Fibroblast of lung (primary cell): ENCODE data around the gene RNU4-1. TPM values are rescaled to one million over a fixed set of nuclear protein-coding genes. Genes with fewer than 3 reads are reported as not detected.

Experiments used
- DNase-seq, 2 donors: peaks; one replicate each; pipeline versions ENCODE4 v3.0.0 to v3.0.0-alpha.2; 2010; ENCODE audit warnings: low read depth in 2 of 2
- H2AFZ ChIP-seq: 2 replicates; pipeline ENCODE4 v1.5.1; 2012; ENCODE audit warnings: low read length, control low read depth, inconsistent platforms
- H3K27ac ChIP-seq: 2 replicates; pipeline ENCODE4 v1.5.1; 2011; ENCODE audit warnings: low read length, control low read depth; ENCODE audit not compliant: insufficient read depth
- H3K27me3 ChIP-seq: 2 replicates; pipeline ENCODE4 v1.5.1; 2011; ENCODE audit warnings: mild to moderate bottlenecking, low read length; ENCODE audit not compliant: control insufficient read depth, insufficient read depth
- H3K36me3 ChIP-seq: 2 replicates; pipeline ENCODE4 v1.5.1; 2011; ENCODE audit warnings: low read length; ENCODE audit not compliant: control insufficient read depth, insufficient read depth
- H3K4me1 ChIP-seq: 2 replicates; pipeline ENCODE4 v1.5.1; 2011; ENCODE audit warnings: low read length; ENCODE audit not compliant: control insufficient read depth, insufficient read depth; ENCODE audit errors: extremely low read depth
- H3K4me2 ChIP-seq: 2 replicates; pipeline ENCODE4 v1.5.1; 2011; ENCODE audit warnings: low read length, control low read depth; ENCODE audit not compliant: insufficient read depth; ENCODE audit errors: extremely low read depth
- H3K4me3 ChIP-seq, 4 experiments: fragments of 200-600 bp in 1 of 4; sonication (generic) in 1 of 4; replicated peaks in 1 of 4; 2 replicates each; pipeline ENCODE4 v1.5.1; 2011 to 2016; ENCODE audit warnings: low read length in 4 of 4, low read depth in 3 of 4, mild to moderate bottlenecking in 3 of 4, control low read depth in 2 of 4, inconsistent platforms in 1 of 4, mixed read lengths in 1 of 4; ENCODE audit not compliant: insufficient read depth in 1 of 4; ENCODE audit errors: control extremely low read depth in 1 of 4
- H3K79me2 ChIP-seq: 2 replicates; pipeline ENCODE4 v1.5.1; 2012; ENCODE audit warnings: mild to moderate bottlenecking, low read length, inconsistent platforms; ENCODE audit not compliant: control insufficient read depth, insufficient read depth
- H3K9ac ChIP-seq: 2 replicates; pipeline ENCODE4 v1.5.1; 2011; ENCODE audit warnings: mild to moderate bottlenecking, low read length, control low read depth; ENCODE audit not compliant: insufficient read depth
- H3K9me3 ChIP-seq: 2 replicates; pipeline ENCODE4 v1.5.1; 2012; ENCODE audit warnings: low read depth, low read length; ENCODE audit not compliant: control insufficient read depth, insufficient read depth
- H4K20me1 ChIP-seq: 2 replicates; pipeline ENCODE4 v1.5.1; 2011; ENCODE audit warnings: low read length; ENCODE audit not compliant: control insufficient read depth, insufficient read depth; ENCODE audit errors: extremely low read depth
- EZH2 ChIP-seq: IDR thresholded peaks from 2 replicates; pipeline ENCODE4 v1.5.1; 2012; ENCODE audit warnings: low read length, control low read depth, mild to moderate bottlenecking; ENCODE audit errors: missing control alignments
- polyA plus RNA-seq, 2 donors: library from polyadenylated mRNA; depleted of rRNA in 1 of 2; stranded (reverse) in 1 of 2; unstranded in 1 of 2; fragments of >200 nt; gene quantifications; 2 replicates each; pipeline ENCODE4 v1.2.1, GENCODE V29; 2011 to 2012; ENCODE audit warnings: missing spikeins in 1 of 2
- total RNA-seq: library from RNA; depleted of rRNA; stranded (reverse); fragments of >200 nt; gene quantifications from 2 replicates; pipeline ENCODE4 v1.2.1, GENCODE V29; 2014
- TF ChIP-seq, protein P1 (sequence below), 2 donors: IDR thresholded peaks in 1 of 2; conservative IDR thresholded peaks in 1 of 2; 1 replicate in 1 of 2; 2 replicates in 1 of 2; pipeline ENCODE4 v1.5.1; 2011 to 2012; ENCODE audit warnings: low read length in 2 of 2, control low read depth in 1 of 2, inconsistent platforms in 1 of 2, low read depth in 1 of 2, mild to moderate bottlenecking in 1 of 2

Gene RNU4-1
- total and polyA plus RNA-seq, 2 donors (not counting 1 experiment from before 2014, with no cell fraction given) = under 0.01 TPM; not detected in 1

DNA sequence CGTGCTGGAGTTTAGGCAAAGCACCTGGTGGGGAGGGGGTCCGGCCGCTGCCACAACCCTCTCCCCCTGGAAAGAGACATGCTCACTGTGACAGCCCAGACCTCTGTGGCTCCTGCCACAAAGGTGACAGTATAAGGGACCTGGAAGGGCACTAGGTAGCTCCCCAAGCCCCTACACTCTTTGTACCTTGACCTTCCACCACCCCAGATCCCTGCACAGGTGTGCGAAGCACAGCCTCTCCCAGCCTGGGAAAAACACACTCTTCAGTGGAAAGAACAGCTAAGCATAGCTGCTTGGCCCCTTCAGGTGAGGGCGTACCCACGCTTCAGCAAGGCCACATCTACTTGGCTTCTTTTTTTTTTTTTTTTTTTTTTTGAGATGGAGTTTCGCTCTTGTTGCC lies 39.5 kb upstream of the RNU4-1 start:
- no peak for DNase-seq
- Histone ChIP-seq H3K36me3 (no peaks in the 10 kb centered on the region), H3K9me3 (no peaks in the 10 kb centered on the region), H3K4me1 (no peaks in the 10 kb centered on the region), H4K20me1 (no peaks in the 10 kb centered on the region), H3K79me2 (no peaks in the 10 kb centered on the region), H3K4me2 (no peak overlapping the region), H3K27ac (no peak overlapping the region), H2AFZ (no peak overlapping the region), H3K27me3 (peaks cover 4% of the 10 kb centered on the region), H3K9ac (no peak overlapping the region), H3K4me3 (no peak overlapping the region)
- TF ChIP-seq, protein P1, sequence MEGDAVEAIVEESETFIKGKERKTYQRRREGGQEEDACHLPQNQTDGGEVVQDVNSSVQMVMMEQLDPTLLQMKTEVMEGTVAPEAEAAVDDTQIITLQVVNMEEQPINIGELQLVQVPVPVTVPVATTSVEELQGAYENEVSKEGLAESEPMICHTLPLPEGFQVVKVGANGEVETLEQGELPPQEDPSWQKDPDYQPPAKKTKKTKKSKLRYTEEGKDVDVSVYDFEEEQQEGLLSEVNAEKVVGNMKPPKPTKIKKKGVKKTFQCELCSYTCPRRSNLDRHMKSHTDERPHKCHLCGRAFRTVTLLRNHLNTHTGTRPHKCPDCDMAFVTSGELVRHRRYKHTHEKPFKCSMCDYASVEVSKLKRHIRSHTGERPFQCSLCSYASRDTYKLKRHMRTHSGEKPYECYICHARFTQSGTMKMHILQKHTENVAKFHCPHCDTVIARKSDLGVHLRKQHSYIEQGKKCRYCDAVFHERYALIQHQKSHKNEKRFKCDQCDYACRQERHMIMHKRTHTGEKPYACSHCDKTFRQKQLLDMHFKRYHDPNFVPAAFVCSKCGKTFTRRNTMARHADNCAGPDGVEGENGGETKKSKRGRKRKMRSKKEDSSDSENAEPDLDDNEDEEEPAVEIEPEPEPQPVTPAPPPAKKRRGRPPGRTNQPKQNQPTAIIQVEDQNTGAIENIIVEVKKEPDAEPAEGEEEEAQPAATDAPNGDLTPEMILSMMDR (conservative IDR thresholded peaks at IDR 0.05 in 1 of 2, IDR thresholded peaks at IDR 0.05 in 1 of 2; ENCODE audit: low read depth in 1 of 2, low read length in 2 of 2) = no peak
- no peak for TF ChIP-seq EZH2

DNA sequence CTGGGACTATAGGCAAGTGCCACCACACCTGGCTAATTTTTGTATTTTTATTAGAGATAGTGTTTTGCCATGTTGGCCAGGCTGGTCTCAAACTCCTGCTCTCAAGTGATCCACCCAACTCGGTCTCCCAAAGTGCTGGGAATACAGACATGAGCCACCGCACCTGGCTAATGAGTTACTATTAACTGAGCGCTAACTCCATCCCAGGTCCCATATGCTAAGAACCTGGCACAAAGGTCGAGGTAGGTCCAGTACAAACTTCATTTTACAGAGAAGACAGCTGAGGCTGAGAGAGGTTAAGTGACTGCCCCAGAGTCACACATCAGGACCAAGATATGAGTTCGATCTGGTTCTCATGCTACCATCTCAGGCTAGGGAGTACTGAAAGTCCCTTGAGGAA lies 39.0 kb upstream of the RNU4-1 start:
- Histone ChIP-seq H4K20me1 (no peaks in the 10 kb centered on the region), H3K79me2 (no peaks in the 10 kb centered on the region), H3K4me1 (no peaks in the 10 kb centered on the region), H3K4me3 (no peak overlapping the region), H3K9me3 (no peaks in the 10 kb centered on the region), H3K27me3 (peaks cover 4% of the 10 kb centered on the region), H3K36me3 (no peaks in the 10 kb centered on the region), H3K9ac (no peak overlapping the region), H3K27ac (no peak overlapping the region), H2AFZ (no peak overlapping the region), H3K4me2 (no peak overlapping the region)
- DNase-seq = no peak
- TF ChIP-seq EZH2 = no peak
- TF ChIP-seq, protein P1 (conservative IDR thresholded peaks at IDR 0.05 in 1 of 2, IDR thresholded peaks at IDR 0.05 in 1 of 2; ENCODE audit: low read depth in 1 of 2, low read length in 2 of 2) = no peak

DNA sequence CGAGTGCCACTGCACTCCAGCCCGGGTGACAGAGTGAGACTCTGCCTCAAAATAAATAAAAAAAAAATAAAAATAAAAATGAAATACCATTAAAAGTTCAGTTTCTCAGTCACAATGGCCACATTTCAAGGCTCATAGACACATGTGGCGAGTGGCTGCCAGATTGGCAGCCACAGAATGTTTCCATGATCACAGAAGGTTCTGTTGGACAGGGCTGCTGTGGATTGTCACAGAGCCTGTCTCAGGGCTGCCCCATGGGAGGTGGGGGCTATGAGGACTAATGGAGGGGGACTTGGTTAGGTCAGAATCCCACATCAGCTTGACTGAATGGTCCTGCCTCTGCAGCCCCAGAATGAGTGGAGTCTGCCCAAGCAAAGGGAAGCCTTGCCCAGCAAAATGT lies 38.4 kb upstream of the RNU4-1 start:
- H3K27me3 ChIP-seq = peaks cover 4% of the 10 kb centered on the region
- H3K27ac ChIP-seq = no peak overlapping the region
- no peak overlapping the region for H2AFZ ChIP-seq
- H3K9me3 ChIP-seq = no peaks in the 10 kb centered on the region
- no peak for DNase-seq
- no peak overlapping the region for H3K9ac ChIP-seq
- H3K4me3 ChIP-seq = no peak overlapping the region
- H4K20me1 ChIP-seq = no peaks in the 10 kb centered on the region
- H3K79me2 ChIP-seq = no peaks in the 10 kb centered on the region
- no peaks in the 10 kb centered on the region for H3K4me1 ChIP-seq
- H3K4me2 ChIP-seq = no peak overlapping the region
- H3K36me3 ChIP-seq = no peaks in the 10 kb centered on the region
- TF ChIP-seq EZH2 = no peak
- TF ChIP-seq, protein P1 (conservative IDR thresholded peaks at IDR 0.05 in 1 of 2, IDR thresholded peaks at IDR 0.05 in 1 of 2; ENCODE audit: low read depth in 1 of 2, low read length in 2 of 2) = no peak
